D341Med (cell line): ENCODE data around the gene MTFP1.
"Not testable (repeated sequence)": the region's sequence is repeated elsewhere in the genome, so short reads cannot be mapped to it uniquely, and the experiment has no call there.

Source experiments
- DNase-seq: peaks from one replicate; pipeline ENCODE4 v3.0.0; 2012; ENCODE audit warnings: low spot score

The MTFP1 gene, protein sequence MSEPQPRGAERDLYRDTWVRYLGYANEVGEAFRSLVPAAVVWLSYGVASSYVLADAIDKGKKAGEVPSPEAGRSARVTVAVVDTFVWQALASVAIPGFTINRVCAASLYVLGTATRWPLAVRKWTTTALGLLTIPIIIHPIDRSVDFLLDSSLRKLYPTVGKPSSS

GRCh38 chr22:30425616-30426387 is at the start of gene MTFP1:
MTFP1 (plus strand) TSS chr22:30425768; CDS start chr22:30425880, 112 bp downstream.
- peak; percentile 79 for DNase-seq

DNA sequence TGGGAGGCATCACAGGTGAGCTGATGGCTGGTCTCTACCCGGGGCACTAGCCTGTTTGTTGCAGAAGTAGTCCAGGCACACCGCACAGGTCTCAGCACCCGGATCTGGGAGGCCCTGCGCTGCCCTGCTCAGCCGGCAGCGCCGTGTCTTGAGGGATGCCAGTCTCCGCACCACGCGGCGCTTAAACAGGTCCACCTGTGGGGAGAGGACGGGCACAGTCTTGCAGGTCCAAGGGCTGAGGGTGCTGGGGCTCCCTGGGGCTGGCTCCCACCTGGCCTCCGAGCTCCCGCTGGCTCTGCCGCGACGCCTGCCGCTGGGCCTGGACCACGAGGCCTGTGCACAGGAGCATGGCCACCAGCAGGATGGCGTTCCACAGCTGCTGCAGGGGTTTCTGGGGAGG is 45.6 kb upstream of the MTFP1 start:
- no peak for DNase-seq

DNA sequence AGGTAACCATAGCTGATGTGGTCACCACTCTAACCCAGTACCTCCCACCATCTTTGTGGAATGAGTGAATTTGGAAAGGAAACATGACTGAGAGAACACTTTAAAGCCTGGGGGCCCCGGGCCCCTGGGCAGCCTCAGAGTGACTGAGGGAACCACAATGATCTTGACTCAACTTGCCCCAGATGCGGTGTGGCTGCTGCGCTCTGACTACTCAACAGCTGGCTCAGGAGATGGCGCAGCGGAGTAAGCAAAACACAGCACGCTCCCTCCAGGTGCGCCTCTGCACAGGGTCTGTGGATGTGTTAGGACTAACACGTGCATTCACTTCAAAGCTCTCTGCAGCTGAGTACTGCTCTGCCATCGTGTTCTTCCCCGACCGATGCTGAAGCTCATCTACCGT is 44.3 kb upstream of the MTFP1 start:
- no peak for DNase-seq

GRCh38 chr22:30382340-30382739 is 43.2 kb upstream of the MTFP1 start:
- no peak for DNase-seq

- no peak for DNase-seq
These were observed 42.5 kb upstream of the MTFP1 start for GRCh38 chr22:30383061-30383460.

DNA sequence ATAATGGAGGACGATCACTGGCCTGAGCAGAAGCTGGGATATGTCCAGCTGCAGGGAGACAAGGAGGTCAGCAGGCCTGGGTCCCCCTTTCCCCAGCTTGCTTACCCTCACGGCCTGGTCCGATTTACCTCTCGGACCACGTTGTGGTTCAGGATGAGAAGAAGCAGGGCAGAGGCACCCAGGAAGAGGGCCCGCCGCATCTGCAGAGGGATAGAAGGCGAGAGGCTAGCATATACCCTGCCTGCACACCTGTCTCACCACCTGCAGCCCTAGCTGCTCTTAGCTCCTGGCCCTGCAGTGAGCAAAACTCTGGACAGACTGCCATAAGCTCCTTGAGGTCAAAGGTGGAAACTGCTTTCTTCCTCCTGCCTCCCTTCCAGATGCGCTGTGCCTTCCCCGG is 39.6 kb upstream of the MTFP1 start:
- DNase-seq = no peak

GRCh38 chr22:30386608-30386959 is 39.0 kb upstream of the MTFP1 start:
- no peak for DNase-seq

DNA sequence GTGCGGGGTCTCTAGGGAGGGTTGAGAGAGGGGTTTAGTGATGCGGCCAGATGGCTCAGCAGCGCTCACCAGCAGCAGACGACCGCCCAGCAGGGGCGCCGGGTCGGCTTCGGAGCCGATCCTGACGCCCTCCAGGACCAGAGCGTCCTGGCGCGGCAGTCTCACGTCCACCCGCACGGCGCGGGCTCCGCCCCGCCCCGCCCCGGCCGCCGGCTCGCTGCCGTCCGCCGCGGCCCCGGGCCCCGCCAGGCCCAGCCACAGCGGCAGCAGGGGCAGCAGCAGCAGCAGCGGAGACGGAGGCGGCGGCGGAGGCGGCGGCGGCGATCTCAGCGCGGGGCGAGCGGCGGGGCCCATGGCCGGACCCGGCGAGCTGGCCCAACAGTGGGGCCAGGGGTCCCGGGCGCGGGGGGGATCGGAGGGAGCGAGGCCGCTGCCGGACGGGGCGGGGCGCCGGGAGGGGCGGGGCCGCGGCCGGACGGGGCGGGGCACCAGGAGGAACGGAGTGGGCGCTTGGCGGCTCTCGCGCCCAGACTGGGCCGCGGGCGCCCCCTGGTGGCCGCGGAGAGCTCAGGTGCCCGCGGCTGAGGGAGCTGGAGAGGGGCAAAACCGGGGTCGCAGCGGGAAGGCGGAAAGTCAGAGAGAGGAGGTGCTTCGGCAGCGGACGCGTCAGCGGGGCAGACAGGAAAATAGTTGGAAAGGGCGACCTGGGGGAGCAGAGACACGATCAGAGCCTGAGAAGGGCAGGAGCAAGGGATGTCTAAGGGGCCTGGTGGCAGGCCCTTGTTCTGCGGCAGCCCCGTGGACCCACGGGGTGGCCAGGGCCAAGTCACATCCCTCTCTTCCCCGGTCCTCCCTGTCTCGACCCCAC is 38.4 kb upstream of the MTFP1 start, which contains the start of gene RNF215:
TSS of gene RNF215 (minus strand) at position 452 of the 868 bp plus-strand sequence. CDS start at position 354, 98 bp downstream.
- peak; percentile 96 for DNase-seq

GRCh38 chr22:30390974-30391691 is 34.4 kb upstream of the MTFP1 start:
- DNase-seq = peak; percentile 77

- peak; percentile 72 for DNase-seq
These were observed 32.8 kb upstream of the MTFP1 start for GRCh38 chr22:30392661-30393321.

DNA sequence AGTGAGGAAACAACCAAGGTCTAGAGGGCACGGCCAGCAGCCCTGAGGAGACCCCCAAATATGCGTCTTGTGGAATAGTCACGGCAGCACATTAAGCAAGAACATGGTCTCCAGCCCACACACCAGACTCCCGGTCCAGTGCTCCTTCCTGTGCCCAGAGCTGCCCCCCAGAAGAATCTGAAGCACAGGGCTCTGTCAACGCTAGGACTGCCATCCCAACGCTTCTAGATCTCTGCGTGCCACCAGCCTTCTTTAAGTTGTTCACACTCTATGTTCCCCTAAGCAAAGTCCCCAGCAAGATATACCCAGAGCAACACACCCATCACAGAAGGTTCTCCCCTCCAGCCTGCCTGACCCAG is 32.3 kb upstream of the MTFP1 start:
- DNase-seq = no peak

DNA sequence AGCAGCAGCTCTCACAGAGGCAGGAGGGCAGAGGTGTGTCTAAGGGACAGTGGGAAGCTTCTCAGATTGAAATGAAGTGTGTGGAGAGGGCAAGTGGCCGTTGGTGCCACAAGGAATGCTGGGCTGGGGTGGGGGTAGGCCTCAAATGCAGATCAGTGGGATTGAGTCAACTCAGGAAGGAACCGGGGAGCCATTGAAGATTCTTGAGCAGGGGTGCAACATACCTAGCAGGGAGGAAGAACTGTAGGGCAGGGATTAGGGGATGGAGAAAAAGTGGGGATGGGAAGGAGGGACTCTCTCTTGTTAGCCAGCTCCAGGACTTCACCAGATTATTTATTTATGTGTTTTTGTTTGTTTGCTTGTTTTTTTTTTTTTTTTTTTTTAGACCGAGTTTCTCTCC is 31.7 kb upstream of the MTFP1 start:
- DNase-seq = no peak

DNA sequence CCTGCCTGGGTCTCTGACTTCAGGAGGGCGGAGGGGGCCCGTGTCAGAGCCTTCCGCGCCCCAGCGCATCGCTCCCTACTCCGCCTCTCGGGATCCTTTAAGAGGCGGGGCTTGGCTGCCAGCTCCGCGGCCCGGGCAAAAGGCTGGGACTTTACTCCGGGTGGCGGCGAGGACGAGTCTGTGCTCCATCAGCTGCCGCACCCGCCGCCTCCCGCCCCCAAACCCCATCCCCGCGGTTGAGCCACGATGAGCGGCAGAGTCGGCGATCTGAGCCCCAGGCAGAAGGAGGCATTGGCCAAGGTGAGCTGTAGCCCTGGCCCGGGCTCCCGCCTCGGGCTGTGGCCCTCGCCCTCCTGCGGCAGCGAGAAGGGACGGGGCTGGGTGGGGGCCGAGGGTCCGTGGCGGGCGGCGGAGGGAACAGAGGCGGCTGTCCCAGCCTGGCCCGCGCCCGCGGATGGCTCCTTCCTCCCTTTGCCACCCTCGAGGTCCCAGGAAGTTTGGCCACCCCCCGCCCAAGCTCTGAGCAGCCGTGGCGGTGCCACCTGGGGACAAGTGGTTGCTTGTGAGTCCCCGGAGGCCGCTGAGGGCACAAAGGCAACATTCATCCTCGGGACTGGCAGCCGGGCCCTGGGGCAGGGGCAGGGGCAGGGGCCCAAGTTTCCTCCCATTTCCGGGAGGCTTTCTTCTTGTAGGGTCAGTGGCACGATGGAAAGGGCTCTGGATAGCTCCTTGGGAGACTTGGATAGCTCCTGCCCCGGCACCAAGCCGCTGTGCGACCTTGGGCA is 28.5 kb upstream of the MTFP1 start, which contains the start of gene SEC14L2:
TSS of gene SEC14L2 (plus strand) at position 148 of the 785 bp plus-strand sequence. CDS start at position 247, 99 bp downstream.
- DNase-seq = peak; percentile 85

DNA sequence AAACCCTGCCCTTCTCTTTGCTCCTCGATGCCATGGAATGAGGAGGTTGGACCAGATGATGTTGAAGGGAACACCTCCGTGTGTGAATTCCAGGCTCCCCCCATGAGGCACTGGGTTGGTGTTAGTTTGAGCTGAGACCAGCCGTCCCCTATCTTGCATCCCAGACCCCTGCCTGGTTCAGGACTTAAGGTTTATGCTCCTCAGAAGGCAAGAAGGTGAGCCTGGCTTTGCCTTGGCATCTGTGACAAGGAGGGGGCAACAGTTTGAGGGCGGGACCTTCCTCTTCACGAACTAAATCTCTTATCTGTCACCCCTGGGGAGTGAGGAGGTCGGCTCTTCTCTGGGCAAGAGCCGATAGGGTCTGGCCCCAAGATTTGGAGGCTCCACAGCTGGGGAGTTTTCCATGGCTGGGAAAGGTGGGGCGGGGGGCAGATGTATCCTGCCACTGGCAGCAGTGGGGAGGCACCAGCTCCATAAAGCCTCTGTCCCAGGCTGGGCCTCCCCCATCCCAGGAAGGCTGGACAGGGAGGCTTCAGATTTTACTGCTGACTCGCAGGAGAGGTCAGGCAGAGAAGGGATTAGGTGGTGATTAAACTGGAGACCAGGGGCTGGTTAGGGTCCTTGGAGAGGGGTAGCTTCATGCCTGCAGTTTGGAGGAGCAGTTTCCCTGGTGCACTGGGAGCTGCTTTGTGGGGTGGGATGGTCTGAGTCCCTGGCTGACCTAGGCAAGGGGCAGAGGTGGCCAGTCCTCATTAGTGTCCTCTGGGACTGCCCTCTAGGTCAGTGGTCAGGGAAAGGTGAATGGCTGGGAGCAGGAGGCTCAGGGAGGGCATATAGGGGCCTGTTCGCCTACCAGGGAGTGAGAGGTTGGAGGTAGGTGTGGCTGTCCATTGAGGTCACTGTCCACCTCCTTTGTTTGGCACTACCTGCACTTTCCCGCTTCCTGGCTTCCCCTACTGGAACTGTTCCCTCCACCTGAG is 27.6 kb upstream of the MTFP1 start:
- no peak for DNase-seq

DNA sequence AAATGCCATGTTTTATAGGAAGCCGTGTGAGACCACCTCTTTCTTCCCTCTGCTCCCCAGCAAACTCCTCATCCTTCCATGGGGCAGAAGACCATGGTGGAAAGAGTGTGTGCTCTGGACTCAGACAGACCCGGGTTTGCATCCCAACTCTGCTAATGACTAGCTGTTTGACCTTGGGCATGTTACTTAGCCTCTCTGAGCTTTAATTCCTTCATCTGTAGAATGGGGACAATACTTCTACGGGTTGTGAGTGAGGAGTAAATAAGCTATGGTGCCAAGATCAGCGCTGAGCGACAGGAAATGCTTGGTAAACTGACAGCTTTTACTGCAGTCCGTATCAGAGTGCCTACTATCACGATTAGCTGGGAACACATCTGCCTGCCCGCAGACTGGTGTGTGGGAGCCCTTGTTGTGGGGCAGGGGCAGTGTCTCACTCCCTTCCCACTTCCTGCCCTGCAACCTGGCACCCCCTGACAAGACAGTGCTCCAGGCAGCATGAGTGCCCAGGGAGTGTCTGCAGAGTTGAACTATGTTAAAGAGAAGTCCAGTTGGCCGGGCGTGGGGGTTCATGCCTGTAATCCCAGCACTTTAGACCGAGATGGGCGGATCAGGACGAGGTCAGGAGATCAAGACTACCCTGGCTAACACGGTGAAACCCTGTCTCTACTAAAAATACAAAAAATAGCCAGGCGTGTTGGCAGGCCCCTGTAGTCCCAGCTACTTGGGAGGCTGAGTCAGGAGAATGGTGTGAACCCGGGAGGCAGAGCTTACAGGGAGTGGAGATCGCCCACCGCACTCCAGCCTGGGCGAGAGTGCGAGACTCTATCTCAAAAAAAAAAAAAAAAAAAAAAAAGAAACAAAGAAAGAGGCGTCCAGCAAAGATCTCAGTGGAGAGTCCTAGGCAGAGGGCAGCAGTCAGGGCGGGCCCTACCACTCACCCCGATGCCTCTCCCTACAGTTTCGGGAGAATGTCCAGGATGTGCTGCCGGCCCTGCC is 26.6 kb upstream of the MTFP1 start:
- DNase-seq = no peak

GRCh38 chr22:30399718-30400117 is 25.9 kb upstream of the MTFP1 start:
- DNase-seq = no peak

GRCh38 chr22:30400159-30400558 is 25.4 kb upstream of the MTFP1 start:
- no peak for DNase-seq

GRCh38 chr22:30401024-30401423 is 24.5 kb upstream of the MTFP1 start:
- DNase-seq = not testable (repeated sequence)
